ENCODE results near the gene CCDC149.

The CCDC149 gene

GRCh38 chr4:24795666-24796381 is 117.0 kb downstream of the CCDC149 start:
- DNase-seq (ENCODE audit: low spot score): no peak
- no peak for TF ChIP-seq CTCF (IDR thresholded peaks at IDR 0.05)
- Histone ChIP-seq H3K4me3 (peak overlapping the region; percentile 69), H3K27ac (peak overlapping the region; percentile 88 to 94)

- peak; percentile 97 for DNase-seq (ENCODE audit: low spot score)
- peak within 1 kb of the TSS; percentile 69 for H3K4me3 ChIP-seq
- no peak for TF ChIP-seq CTCF (IDR thresholded peaks at IDR 0.05)
- peak within 1 kb of the TSS; percentile 88 to 94 for H3K27ac ChIP-seq
These were observed 117.8 kb downstream of the CCDC149 start, which contains the start of gene SOD3 for GRCh38 chr4:24794916-24795665. Gene SOD3, plus strand, starts transcription at chr4:24795573. Its CDS starts 3,949 bp downstream, at chr4:24799522.

DNA sequence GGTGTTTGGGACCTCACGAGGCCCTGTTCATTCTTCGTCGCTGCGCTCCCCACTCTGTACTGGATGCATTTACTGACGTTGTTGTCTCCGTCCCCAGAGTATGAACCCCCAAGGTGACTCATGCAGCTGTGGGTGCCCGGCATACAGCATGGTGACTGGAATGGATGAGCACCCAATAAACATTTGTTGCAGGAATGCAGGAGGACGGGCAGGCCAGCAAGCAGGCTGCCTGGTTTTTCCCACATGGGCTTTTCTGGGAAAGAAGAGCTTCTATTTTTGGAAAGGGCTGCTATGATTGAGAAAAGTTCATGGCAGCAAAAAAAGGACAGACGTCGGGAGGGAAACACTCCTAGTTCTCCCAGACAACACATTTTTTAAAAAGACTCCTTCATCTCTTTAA is 118.4 kb downstream of the CCDC149 start:
- Histone ChIP-seq H3K4me3 (peak overlapping the region; percentile 69), H3K27ac (peak overlapping the region; percentile 88 to 94)
- DNase-seq (ENCODE audit: low spot score): peak; percentile 88
- TF ChIP-seq CTCF (IDR thresholded peaks at IDR 0.05): no peak

DNA sequence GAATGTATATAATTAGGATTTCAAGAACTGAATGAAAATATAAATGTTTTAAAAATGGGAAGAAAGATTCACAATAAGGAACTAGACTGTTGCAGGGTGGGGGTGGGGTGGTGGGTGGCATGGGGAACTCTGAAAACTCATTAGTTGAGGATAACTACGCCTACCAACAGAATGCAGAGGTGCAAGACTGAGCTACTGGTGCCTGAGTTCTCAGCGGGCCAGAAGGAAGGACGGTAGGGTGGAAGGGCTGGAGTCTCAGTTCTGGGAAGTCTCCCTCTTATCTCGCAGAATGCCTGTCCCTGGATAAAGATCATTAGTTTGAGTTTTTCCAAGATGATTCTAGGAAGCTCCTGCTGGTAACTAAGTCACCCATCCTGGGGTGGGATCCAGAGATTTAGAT is 118.8 kb downstream of the CCDC149 start:
- peak overlapping the region; percentile 88 to 94 for H3K27ac ChIP-seq
- no peak for TF ChIP-seq CTCF (IDR thresholded peaks at IDR 0.05)
- peak overlapping the region; percentile 69 for H3K4me3 ChIP-seq
- no peak for DNase-seq (ENCODE audit: low spot score)

DNA sequence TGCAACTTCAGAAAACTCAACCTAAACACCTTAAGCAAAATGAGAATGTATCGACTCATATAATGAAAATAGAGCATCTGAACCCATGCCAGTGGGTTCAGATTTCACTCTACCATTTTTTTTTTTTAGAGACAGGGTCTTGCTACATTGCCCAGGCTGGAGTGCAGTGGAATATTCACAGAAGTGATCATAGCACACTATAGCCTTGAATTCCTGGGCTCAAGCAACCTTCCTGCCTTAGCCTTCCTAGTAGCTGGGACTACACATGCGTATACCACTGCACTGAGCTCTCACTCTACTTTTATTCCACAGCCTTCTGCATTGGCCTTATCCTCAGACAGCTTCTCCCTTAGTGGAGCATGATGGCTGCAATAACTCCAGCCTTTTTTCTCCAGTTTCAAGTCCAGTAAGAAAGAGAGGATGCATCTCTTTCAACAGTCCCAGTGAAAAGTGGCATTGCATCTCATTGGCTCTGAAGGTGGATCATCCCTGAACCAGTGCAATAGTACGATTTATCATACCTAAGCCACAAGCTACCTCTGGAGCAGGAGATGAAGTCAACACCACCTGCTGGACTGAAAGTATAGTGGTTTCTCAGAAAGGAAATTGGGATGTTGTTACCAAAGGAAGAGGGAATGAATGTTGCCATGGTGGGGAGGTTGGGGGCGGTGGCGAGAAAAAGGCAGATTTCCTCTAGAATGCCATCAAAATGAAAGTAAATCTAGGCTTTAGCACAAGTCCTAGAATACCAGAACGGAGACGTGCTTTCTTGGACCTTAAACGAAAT is 119.4 kb downstream of the CCDC149 start:
- no peak for TF ChIP-seq CTCF (IDR thresholded peaks at IDR 0.05)
- Histone ChIP-seq H3K27ac (peak overlapping the region; percentile 88 to 94), H3K4me3 (peak overlapping the region; percentile 69)
- DNase-seq (ENCODE audit: low spot score): no peak

DNA sequence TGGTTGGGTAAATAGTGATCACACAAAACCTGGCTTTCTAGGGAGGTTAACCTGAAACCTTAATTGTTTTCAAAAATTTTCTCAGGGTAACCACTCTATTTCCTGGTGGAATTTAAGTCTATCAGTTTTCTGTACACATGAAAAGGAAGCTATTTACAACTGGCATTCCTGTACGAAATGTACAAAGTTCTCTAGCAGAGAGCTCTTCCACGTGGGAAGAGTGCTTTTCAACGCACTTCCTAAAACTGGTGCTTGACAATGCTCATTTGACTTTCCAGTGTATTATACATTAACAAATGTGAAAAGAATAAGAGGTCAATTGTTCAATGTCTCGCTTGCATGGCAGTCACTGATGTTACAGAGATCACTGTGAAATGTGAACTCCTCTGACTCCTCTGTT is 120.3 kb downstream of the CCDC149 start:
- no peak for TF ChIP-seq CTCF (IDR thresholded peaks at IDR 0.05)
- H3K4me3 ChIP-seq: no peak overlapping the region
- no peak for DNase-seq (ENCODE audit: low spot score)
- H3K27ac ChIP-seq: no peak overlapping the region
